ENCODE measurements around the gene SORCS3.

Gene SORCS3

DNA sequence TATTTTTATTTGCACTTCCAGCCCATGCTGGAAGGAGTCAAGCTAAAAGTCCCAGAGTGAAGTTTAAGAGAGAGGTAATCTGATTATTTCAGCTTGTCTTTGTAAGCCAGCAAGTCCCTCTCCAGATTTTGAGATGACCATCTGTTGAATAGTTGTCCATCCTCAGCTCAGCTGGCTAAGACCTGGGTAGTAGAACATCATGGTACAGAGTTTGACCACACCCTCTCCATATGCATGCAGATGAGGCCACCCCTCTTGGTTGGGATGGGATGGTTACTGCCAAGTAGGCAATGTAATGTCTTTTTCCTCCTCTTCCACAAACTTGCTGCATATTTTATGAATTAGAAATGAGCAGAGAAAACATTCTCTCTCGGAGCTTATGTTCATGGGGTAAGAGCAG lies 639.8 kb downstream of the SORCS3 start:
- no peak for DNase-seq

GRCh38 chr10:105284476-105285215 lies 643.6 kb downstream of the SORCS3 start:
- no peak for DNase-seq

GRCh38 chr10:105288026-105288425 lies 646.9 kb downstream of the SORCS3 start:
- no peak for DNase-seq

- DNase-seq: no peak
Measured at GRCh38 chr10:105288613-105289012, 647.5 kb downstream of the SORCS3 start.

DNA sequence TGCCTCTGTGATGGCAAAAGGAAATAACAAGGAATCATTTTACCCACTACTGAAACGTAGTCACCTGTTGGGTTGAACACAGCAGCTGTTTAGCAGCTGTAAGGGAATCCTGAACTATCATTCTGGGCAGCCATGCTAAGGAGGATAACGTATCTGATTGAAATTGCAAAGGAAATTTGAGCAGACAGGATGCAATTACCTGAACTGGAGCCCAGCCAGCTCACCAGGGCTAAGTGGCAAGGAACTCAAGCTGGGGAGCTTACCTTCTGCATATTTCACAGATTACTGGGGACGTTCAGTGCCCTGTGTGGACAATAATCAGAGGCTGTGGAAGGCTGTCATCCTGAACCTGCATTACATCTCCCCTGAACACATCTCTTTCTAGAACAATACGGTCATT lies 650.5 kb downstream of the SORCS3 start:
- DNase-seq: no peak

- DNase-seq: no peak
Measured at GRCh38 chr10:105292236-105292635, 651.1 kb downstream of the SORCS3 start.
